WTC11 (cell line): ENCODE measurements around the gene FSTL4. TPM values are rescaled to one million over a fixed set of nuclear protein-coding genes. Genes with fewer than 3 reads are reported as not detected.
A peak's percentile ranks its signal among the peaks of the same experiment; 100 is the strongest.

Source experiments
- ATAC-seq: fragments of 200-7000 bp; cut with Tn5 transposase; 2 replicates; pipeline ENCODE4 v1.10.0; 2021; ENCODE audit warnings: mild to moderate bottlenecking, moderate library complexity
- CTCF ChIA-PET: fragments of 300-600 bp; sonication (Branson Sonifier 250); formaldehyde crosslinking; loops from one replicate; lab custom pipeline; 2021; ENCODE audit warnings: antibody characterized with exemption; lab: Charles Lee
- POLR2A ChIA-PET: fragments of 350-600 bp; sonication (Branson Sonifier 250); formaldehyde crosslinking; loops from one replicate; lab custom pipeline; 2021; ENCODE audit warnings: antibody characterized with exemption; lab: Charles Lee
- DNase-seq: peaks from one replicate; pipeline ENCODE4 v3.0.0; 2021; ENCODE audit warnings: low spot score
- H3K27ac Mint-ChIP-seq: 2 replicates; pipeline ENCODE4 v1.8.0; 2021; ENCODE audit warnings: mixed read lengths
- H3K27me3 Mint-ChIP-seq: 2 replicates; pipeline ENCODE4 v1.8.0; 2021; ENCODE audit warnings: low read depth, mild to moderate bottlenecking, moderate library complexity, mixed read lengths
- H3K36me3 Mint-ChIP-seq: 2 replicates; pipeline ENCODE4 v1.8.0; 2021; ENCODE audit warnings: mixed read lengths
- H3K4me1 Mint-ChIP-seq: 2 replicates; pipeline ENCODE4 v1.8.0; 2022; ENCODE audit warnings: mixed read lengths
- H3K4me3 Mint-ChIP-seq: 2 replicates; pipeline ENCODE4 v1.8.0; 2021; ENCODE audit warnings: mild to moderate bottlenecking, moderate library complexity, mixed read lengths
- H3K9me3 Mint-ChIP-seq: 2 replicates; pipeline ENCODE4 v1.8.0; 2021; ENCODE audit warnings: mixed read lengths
- CREB1 ChIP-seq: sonication (generic); formaldehyde crosslinking; IDR thresholded peaks from 2 replicates; pipeline ENCODE4 v1.8.0; 2023; ENCODE audit warnings: mild to moderate bottlenecking, missing genetic modification reagents
- CREM ChIP-seq: sonication (generic); formaldehyde crosslinking; IDR thresholded peaks from 2 replicates; pipeline ENCODE4 v1.8.1; 2022; ENCODE audit warnings: mild to moderate bottlenecking, missing genetic modification reagents, moderate library complexity
- E2F1 ChIP-seq: sonication (generic); formaldehyde crosslinking; IDR thresholded peaks from 2 replicates; pipeline ENCODE4 v1.8.0; 2022; ENCODE audit warnings: mild to moderate bottlenecking, missing genetic modification reagents
- E2F4 ChIP-seq: sonication (generic); formaldehyde crosslinking; IDR thresholded peaks from 2 replicates; pipeline ENCODE4 v1.8.1; 2022; ENCODE audit warnings: low read depth, mild to moderate bottlenecking, moderate library complexity, missing genetic modification reagents, borderline replicate concordance
- E2F5 ChIP-seq: sonication (generic); formaldehyde crosslinking; IDR thresholded peaks from 2 replicates; pipeline ENCODE4 v1.8.1; 2022; ENCODE audit warnings: mild to moderate bottlenecking, moderate library complexity, missing genetic modification reagents
- ESRRA ChIP-seq: sonication (generic); formaldehyde crosslinking; IDR thresholded peaks from 2 replicates; pipeline ENCODE4 v1.8.1; 2022; ENCODE audit warnings: mild to moderate bottlenecking, missing genetic modification reagents, borderline replicate concordance
- FOXK1 ChIP-seq: sonication (generic); formaldehyde crosslinking; IDR thresholded peaks from 2 replicates; pipeline ENCODE4 v1.8.0; 2022; ENCODE audit warnings: mild to moderate bottlenecking, moderate library complexity, missing genetic modification reagents
- HMGXB4 ChIP-seq: sonication (generic); formaldehyde crosslinking; IDR thresholded peaks from 2 replicates; pipeline ENCODE4 v1.8.1; 2023; ENCODE audit warnings: mild to moderate bottlenecking, moderate library complexity, missing genetic modification reagents
- IRF2 ChIP-seq: sonication (generic); formaldehyde crosslinking; IDR thresholded peaks from 2 replicates; pipeline ENCODE4 v1.8.0; 2022; ENCODE audit warnings: low read depth, missing genetic modification reagents, borderline replicate concordance
- JUN ChIP-seq: sonication (generic); formaldehyde crosslinking; IDR thresholded peaks from 2 replicates; pipeline ENCODE4 v1.8.0; 2023; ENCODE audit warnings: mild to moderate bottlenecking, missing genetic modification reagents
- MAX ChIP-seq: sonication (generic); formaldehyde crosslinking; IDR thresholded peaks from 2 replicates; pipeline ENCODE4 v1.8.0; 2022; ENCODE audit warnings: mild to moderate bottlenecking, missing genetic modification reagents
- MYBL2 ChIP-seq: sonication (generic); formaldehyde crosslinking; IDR thresholded peaks from 2 replicates; pipeline ENCODE4 v1.8.1; 2023; ENCODE audit warnings: mild to moderate bottlenecking, moderate library complexity, missing genetic modification reagents
- STAT6 ChIP-seq: sonication (generic); formaldehyde crosslinking; conservative IDR thresholded peaks from 2 replicates; pipeline ENCODE4 v1.8.1; 2023; ENCODE audit warnings: mild to moderate bottlenecking, low read depth, missing genetic modification reagents, moderate library complexity
- TEAD4 ChIP-seq: sonication (generic); formaldehyde crosslinking; IDR thresholded peaks from 2 replicates; pipeline ENCODE4 v1.8.0; 2022; ENCODE audit warnings: mild to moderate bottlenecking, missing genetic modification reagents
- USF2 ChIP-seq: sonication (generic); formaldehyde crosslinking; IDR thresholded peaks from 2 replicates; pipeline ENCODE4 v1.8.1; 2023; ENCODE audit warnings: mild to moderate bottlenecking, missing genetic modification reagents, moderate library complexity
- ZNF121 ChIP-seq: sonication (generic); formaldehyde crosslinking; IDR thresholded peaks from 2 replicates; pipeline ENCODE4 v1.8.0; 2023; ENCODE audit warnings: missing genetic modification reagents
- ZNF396 ChIP-seq: fragments of 250-450 bp; sonication (Bioruptor Pico); IDR thresholded peaks from 2 replicates; pipeline ENCODE4 v1.8.0; 2021; ENCODE audit warnings: mild to moderate bottlenecking, moderate library complexity, borderline replicate concordance
- ZNF416 ChIP-seq: fragments of 250-450 bp; sonication (Bioruptor Pico); IDR thresholded peaks from 2 replicates; pipeline ENCODE4 v1.9.0; 2021; ENCODE audit warnings: mild to moderate bottlenecking, inconsistent platforms
- total RNA-seq: library from RNA; stranded (reverse); gene quantifications from 3 replicates; pipeline ENCODE4 v1.2.3, GENCODE V29; 2021

The FSTL4 gene
- total RNA-seq, 1 experiment from 2014 or later = 6.1 TPM

- ATAC-seq = peak; percentile 81
- TF ChIP-seq ZNF121 (CRISPR knock-in tag) = 0 out of 2 replicates have a peak, but pooled peaks have one; percentile 29
- peak; percentile 28; the same call in 1 of the 2 replicates for TF ChIP-seq USF2
- TF ChIP-seq E2F1 = no peak
- peak; percentile 28; the same call in 1 of the 2 replicates for TF ChIP-seq MAX (CRISPR knock-in tag)
- peaks cover 34% of the 10 kb centered on the region for H3K4me1 Mint-ChIP-seq
- DNase-seq = peak; percentile 74
- CTCF ChIA-PET = interaction anchor here (0.6 to 3.0 kb wide), 38 partner anchors 9 to 628 kb away, joined by 3 to 20 read pairs (median 4); no protein-coding TSS in a partner anchor
- H3K36me3 Mint-ChIP-seq = no peaks in the 10 kb centered on the region
- H3K27me3 Mint-ChIP-seq = no peaks in the 10 kb centered on the region; the same call in 1 of the 2 replicates
- no peak overlapping the region for H3K4me3 Mint-ChIP-seq
- no peak overlapping the region for H3K27ac Mint-ChIP-seq
- POLR2A ChIA-PET = no interaction called here
- no peaks in the 10 kb centered on the region for H3K9me3 Mint-ChIP-seq
Observed at GRCh38 chr5:133316346-133317343, 295.7 kb downstream of the FSTL4 start.

- no peak for ATAC-seq
- H3K27me3 Mint-ChIP-seq = no peaks in the 10 kb centered on the region
- POLR2A ChIA-PET = no interaction called here
- TF ChIP-seq E2F4 (CRISPR knock-in tag) (no peak), JUN (no peak), IRF2 (CRISPR knock-in tag) (no peak), CREM (no peak), FOXK1 (CRISPR knock-in tag) (no peak), STAT6 (CRISPR knock-in tag) (no peak), HMGXB4 (CRISPR knock-in tag) (no peak), TEAD4 (CRISPR knock-in tag) (no peak), ESRRA (CRISPR knock-in tag) (no peak), E2F5 (CRISPR knock-in tag) (no peak), USF2 (no peak), ZNF396 (CRISPR knock-in tag) (no peak), CREB1 (CRISPR knock-in tag) (no peak), ZNF416 (CRISPR knock-in tag) (no peak), MYBL2 (CRISPR knock-in tag) (no peak)
Observed at GRCh38 chr5:133314086-133314485, 298.3 kb downstream of the FSTL4 start.

More at GRCh38 chr5:133314086-133314485, 298.3 kb downstream of the FSTL4 start:
- no peak for DNase-seq
- no peak overlapping the region for H3K27ac Mint-ChIP-seq
- H3K4me1 Mint-ChIP-seq = peaks cover 13% of the 10 kb centered on the region
- CTCF ChIA-PET = interaction anchor here (0.8 to 1.6 kb wide), 3 partner anchors 15 to 110 kb away, joined by 4 to 5 read pairs (median 5); no protein-coding TSS in a partner anchor
- H3K4me3 Mint-ChIP-seq = no peak overlapping the region
- H3K9me3 Mint-ChIP-seq = no peaks in the 10 kb centered on the region
- no peaks in the 10 kb centered on the region for H3K36me3 Mint-ChIP-seq
